Iris pigment epithelial cell (primary cell): ENCODE data around the gene RALY.
"Not testable (repeated sequence)": the region's sequence is repeated elsewhere in the genome, so short reads cannot be mapped to it uniquely, and the experiment has no call there.

Experiments
- DNase-seq: peaks from one replicate; pipeline ENCODE4 v3.0.0-alpha.2; 2011; ENCODE audit warnings: low read depth

RALY gene

GRCh38 chr20:34105978-34106675, 112.4 kb downstream of the RALY start:
- no peak for DNase-seq

DNA sequence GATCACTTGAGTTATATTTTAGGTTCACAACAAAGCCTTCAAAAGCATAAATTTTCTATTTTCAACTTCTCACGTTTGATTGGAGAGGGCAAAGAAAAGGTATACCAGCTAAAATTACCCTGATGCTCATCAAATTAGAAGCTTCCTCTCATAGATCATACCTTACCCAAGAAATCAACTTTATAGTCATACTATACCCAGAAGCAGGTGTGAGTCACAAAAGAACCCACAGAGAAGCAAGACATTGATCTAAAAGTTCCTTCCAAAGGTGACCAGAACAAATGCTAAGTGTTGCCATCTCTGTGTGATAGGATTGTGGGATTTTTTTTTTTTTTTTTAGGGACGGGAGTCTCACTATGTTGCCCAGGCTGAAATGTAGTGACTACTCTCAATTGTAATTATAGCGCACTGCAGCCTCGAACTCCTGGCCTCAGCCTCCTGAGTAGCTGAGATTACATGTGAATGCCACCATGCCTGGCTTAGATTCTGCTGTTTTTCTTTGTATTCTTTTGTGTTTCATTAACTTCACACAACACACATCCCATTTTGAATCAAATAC, 115.0 kb downstream of the RALY start:
- DNase-seq, result no peak

DNA sequence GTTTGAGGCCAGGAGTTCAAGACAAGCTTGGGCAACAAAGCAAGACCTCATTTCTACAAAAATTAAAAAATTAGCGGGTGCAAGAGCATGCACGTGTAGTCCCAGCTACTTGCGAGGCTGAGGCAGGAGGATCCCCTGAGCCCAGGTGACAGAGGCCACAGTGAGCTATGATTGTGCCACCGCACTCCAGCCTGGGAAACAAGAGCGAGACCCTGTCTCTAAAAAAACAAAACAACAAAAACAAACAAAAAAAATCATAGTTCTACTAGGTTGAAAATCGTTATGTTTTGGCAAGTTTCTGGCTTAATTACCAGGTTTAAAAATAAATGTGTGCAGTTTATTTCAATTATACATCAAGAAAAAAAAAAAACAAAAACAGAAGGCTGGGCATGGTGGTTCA, 115.7 kb downstream of the RALY start:
- no peak for DNase-seq

DNA sequence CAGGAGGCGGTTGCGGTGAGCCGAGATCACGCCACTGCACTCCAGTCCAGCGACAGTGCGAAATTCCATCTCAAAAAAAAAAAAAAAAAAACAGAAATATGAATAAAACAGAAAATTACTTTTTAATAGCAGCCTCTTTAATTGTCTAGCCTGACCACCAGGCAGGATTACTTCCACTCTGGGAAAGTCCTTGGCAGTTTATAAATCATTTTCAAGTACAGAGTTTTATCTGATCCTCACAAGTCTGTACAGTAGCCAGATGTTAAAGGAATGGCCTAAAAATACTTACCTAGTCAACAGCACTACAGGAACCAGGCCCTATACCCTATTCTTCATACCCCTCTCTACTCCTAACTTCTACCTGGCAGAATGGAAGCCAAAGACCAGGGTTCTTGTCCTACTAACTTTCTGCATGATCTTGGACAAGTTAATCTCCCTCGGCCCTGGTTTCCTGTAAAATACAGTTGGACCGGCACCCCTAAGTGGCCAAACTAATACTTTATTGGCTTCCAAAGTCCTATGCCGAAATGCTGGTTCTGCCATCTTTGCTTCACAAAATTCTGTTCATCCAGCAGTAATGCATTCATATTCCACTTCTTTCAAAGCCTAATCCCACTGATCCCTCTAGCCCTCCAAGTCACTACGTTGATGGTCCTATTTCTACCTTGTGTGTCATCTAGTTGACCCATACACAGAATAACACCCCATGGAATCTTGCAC, 116.5 kb downstream of the RALY start:
- peak; percentile 26 for DNase-seq

DNA sequence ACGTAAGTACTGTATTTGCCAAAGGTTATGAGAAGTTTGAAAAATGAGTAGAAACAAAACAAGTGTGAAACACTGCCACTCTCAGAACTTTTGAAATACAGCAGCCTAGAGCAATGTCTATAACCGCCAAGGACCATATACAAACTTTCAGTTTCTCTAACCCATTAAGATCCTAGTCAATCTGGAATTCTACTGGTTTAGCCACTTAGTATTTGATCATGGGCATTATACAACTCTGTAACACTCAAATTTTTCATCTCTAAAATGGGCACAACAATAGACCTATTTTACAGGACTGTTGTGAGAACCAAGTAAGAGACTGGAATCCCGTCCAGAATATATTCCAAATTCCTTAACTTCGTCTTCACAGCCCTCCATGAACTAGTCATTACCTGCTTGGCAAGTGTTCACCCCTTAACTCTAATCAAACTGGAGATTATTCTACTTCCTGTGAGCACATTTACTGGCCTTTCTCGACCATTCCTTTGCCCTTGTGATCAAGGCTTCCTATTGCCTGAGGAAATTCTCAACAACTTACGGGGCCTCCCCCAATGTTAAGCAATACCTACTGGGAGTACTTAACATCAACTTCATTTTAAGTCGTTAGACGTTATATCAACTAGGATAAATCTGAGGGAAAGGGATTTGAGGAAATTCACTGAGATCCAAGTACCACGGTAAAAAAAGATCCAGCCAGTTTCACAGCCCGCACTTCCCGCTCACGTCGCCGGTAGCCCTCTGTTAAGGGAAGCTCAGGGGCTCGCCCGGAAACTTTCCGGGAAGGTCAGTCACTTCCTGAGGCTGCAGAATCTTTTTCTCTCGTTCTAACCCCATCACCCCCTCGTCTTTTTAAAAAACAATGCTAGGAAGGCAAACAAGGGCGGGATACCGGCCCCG, 117.3 kb downstream of the RALY start:
- peak; percentile 93 for DNase-seq

- DNase-seq, result peak; percentile 99
Observed at GRCh38 chr20:34111702-34112599, 118.2 kb downstream of the RALY start, which contains the start of gene EIF2S2. TSS of gene EIF2S2 (minus strand) at chr20:34112243. CDS start at chr20:34112110, 133 bp downstream.

GRCh38 chr20:34112600-34113101, 118.9 kb downstream of the RALY start:
- DNase-seq, result peak; percentile 56

GRCh38 chr20:34114809-34115208, 121.1 kb downstream of the RALY start:
- no peak for DNase-seq

DNA sequence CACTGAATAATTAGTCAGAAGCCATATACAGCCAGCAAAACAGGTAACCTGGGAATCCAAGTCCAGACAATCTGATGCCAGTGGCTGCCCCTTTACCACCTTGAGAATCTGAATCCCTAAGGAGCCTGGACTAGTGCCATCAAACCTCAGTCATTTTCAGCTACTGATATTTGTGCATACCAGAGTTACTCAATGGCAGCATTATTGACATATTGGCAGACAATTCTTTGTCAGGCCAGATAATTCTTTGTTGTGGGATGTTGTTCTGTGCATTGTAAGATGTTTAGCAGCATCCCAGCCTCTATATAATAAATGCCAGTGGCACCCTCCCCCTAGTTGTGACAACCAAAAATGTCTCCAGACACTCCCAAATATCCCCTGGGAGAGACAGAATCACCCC, 121.5 kb downstream of the RALY start:
- DNase-seq, result no peak

GRCh38 chr20:34120213-34120612, 126.5 kb downstream of the RALY start:
- DNase-seq, result no peak

- no peak for DNase-seq
Observed at GRCh38 chr20:34122274-34122980, 128.7 kb downstream of the RALY start.

- DNase-seq, result no peak
Observed at GRCh38 chr20:34123309-34123708, 129.6 kb downstream of the RALY start.

DNA sequence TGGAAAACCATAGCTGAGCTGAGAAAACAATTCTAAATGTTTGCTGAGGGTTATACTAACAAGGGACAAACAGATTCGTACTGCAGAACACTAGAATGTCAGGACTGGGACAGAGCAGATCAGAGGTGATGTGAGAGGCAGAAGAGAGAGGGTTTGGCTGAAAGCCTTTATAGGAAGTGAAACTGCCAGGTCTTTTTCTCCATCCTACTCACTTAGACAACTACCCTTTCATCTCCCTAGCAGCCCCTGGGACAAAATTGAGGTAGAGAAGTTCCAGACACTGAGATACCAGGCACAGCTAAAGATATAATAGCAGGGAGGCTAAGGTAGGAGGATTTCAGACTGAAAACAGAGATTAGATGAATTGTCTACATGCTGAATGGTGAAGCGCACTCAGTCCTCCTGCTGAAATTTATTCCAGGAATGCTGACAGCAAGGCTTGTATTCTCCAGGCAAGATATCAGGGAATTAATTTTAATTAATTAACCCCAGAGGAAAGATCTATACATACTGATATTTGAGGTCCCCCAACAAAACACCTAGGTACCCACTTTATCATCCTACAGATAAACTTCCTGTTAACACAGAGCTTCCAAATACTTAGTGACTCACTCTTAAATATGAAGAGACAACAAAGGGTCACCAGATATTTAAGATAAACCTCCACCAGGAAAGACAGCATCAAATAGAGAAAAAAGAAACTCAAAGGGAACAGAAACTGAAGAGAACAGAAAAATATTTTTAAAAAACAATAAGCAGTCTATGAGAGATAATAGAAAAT, 130.9 kb downstream of the RALY start:
- no peak for DNase-seq

DNA sequence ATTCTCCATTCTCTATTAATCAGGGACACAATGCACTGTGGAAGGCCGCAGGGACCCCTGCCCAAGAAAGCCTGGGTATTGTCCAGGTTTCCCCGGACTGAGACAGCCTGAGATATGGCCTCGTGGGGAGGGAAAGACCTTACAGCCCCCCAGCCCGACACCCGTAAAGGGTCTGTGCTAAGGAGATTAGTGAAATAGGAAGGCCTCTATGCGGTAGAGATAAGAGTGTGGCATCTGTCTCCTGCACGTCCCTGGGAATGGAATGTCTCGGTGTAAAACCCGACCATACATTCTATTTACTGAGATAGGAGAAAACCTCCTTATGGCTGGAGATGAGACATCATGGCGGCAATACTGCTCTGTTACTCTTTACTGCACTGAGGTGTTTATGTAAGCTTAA, 134.1 kb downstream of the RALY start:
- DNase-seq, result no peak

DNA sequence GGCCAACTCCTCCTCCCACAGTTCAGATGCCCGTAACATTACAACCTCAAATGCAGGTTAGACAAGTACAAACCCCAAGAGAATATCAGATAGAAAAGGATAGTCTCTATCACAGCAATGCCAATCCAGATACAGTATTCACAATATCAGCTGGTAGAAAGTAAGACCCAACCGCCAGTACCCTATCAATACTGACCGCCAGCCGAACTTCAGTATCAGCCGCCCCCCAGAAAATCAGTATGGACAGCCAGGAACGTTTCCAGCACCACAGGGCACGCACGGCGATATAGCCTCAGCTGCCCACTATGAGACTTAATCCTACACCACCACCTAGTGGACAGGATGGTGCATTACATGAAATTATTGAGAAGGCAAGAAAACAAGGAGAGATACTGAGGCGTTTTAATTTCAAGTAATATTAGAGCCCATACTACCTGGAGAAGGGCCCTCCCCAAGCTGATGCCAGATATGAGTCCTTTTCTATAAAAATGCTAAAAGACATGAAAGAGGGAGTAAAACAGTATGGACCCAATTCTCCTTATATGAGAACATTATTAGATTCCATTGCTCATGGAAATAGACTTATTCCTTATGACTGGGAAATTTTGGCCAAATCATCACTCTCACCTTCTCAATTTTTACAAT, 135.9 kb downstream of the RALY start:
- peak; percentile 69 for DNase-seq

GRCh38 chr20:34131491-34131890, 137.8 kb downstream of the RALY start:
- no peak for DNase-seq

DNA sequence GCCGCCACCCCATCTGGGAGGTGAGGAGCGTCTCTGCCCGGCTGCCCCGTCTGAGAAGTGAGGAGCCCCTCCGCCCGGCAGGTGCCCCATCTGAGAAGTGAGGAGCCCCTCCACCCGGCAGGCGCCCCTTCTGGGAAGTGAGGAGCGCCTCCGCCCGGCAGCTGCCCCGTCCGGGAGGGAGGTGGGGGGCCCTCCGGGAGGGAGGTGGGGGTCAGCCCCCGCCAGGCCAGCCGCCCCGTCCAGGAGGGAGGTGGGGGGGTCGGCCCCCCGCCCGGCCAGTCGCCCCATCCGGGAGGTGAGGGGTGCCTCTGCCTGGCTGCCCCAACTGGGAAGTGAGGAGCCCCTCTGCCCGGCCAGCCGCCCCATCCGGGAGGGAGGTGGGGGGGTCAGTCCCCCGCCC, 138.8 kb downstream of the RALY start:
- not testable (repeated sequence) for DNase-seq

- DNase-seq, result not testable (repeated sequence)
Observed at GRCh38 chr20:34132943-34133342, 139.2 kb downstream of the RALY start.

DNA sequence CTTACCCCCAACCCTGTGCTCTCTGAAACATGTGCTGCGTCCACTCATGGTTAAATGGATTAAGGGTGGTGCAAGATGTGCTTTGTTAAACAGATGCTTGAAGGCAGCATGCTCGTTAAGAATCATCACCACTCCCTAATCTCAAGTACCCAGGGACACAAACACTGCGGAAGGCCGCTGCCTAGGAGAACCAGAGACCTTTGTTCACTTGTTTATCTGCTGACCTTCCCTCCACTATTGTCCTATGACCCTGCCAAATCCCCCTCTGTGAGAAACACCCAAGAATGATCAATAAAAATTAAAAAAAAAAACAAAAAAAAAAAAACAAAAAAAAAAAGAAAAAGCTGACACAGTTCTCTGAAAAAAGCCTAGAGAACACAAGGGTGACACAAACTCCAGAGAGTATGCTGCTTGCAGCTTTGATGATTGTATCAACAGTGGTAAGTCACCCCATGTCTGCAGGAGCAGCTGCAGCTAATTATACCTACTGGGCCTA, 139.7 kb downstream of the RALY start:
- not testable (repeated sequence) for DNase-seq
